HG03469 (cell line): Measurements from ENCODE around the gene LUZP1.

ENCODE experiments used
- ATAC-seq: cut with Tn5 transposase; IDR thresholded peaks from one replicate; pipeline ENCODE4 v1.9.1; 2021; ENCODE audit warnings: mild to moderate bottlenecking, moderate library complexity, moderate number of reproducible peaks; ENCODE audit not compliant: unreplicated experiment

Gene LUZP1

DNA sequence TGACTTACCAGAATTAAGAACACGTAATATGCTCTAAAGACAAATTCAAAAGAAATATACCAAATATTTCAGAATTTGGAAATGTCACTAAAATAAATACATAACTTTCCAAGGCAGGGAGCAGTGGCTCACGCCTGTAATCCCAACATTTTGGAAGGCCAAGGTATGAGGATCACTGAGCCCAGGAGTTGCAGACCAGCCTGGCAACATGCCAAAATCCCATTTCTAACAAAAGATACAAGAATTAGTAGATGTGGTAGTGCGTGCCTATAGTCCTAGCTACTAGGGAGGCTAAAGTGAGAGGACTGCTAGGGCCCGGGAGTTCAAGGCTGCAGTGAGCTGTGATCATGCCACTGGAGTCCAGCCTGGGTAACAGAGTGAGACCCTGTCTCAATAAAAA lies 11.7 kb downstream of the LUZP1 start:
- ATAC-seq: no peak

DNA sequence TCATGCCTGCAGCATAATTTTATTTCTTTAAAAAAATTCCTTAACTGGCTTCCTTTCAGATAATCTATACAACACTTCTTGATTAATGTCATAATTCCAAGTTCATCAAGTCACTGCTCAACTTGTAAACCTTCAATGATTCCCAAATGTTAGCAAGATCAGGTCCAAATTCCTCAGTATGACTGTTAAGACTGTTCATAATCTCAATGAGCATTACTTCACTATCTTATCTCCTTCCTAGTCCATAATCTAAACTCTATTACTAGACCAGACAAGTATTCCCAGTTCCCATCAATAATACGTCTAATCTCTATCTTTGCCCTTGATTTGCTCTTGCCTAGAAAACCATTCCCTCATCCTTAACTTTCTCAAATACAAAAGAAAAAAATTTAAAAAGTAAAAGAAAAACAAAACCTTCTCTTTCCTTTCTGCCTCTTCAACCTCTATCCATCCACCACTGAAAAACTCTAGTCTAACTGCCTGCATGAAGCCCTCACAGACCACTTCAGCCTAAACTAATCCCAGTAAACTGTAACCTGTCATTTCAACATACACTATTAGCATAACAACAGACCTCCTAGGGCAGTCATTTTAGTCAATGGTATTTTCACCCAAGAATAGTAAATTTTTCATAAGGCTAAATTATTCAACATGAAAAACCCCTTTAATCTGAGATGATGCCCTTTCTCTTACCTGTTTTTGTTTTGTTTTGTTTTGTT lies 15.5 kb downstream of the LUZP1 start:
- no peak for ATAC-seq

DNA sequence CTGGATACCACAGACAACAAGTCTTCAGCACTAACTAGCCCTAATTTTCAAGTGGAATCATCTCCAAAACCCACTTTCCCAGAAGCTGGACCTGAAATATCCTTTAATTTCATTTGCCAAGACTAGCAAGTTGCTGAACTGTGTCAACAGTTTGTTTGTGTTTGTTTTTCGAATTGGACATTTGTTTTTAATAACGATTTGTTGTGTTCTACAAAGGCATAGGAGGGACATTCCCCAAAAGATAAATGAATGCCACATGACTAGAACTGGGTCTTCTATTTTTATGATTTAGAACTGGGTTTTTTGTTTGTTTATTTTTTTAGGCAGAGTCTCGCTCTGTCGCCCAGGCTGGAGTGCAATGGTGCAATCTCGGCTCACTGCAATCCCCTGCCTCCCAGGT lies 17.9 kb downstream of the LUZP1 start:
- ATAC-seq: no peak

DNA sequence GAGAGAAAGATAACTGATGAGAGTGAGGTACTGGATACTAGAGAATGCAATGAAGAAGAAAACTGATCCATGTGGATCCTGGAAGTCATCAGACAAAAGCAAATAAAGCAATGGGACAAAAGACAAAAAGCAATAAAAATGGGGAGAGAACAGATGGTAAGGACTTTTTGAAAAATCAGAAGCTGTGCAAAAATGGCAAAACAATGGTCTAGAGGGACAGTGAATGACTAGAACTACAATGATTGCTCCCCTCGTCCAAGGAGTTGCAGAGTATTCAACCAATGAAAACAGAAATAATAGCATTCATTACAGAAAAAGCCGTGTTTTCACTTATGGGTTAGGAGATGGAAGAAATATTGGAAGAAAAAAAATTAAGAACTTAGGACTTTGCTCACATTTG lies 18.5 kb downstream of the LUZP1 start:
- ATAC-seq: no peak

DNA sequence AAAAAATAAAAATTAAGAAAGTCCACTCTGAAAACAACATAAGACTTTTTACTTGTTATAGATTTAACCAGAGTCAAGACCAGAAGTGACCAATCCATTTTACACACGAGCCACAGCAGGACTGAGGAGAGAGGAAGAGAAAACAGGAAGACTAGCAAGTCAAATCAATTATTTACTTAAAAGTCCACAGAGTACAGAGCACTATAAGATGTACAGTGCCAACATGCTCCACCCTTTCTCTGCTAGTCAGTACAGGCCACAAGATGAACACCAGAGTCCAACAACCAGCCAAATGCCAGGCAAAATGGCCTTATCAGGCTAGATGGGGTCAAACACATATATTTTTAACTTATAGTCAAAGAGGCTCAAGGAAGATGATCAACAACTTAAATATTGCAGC lies 19.5 kb downstream of the LUZP1 start:
- ATAC-seq: no peak

DNA sequence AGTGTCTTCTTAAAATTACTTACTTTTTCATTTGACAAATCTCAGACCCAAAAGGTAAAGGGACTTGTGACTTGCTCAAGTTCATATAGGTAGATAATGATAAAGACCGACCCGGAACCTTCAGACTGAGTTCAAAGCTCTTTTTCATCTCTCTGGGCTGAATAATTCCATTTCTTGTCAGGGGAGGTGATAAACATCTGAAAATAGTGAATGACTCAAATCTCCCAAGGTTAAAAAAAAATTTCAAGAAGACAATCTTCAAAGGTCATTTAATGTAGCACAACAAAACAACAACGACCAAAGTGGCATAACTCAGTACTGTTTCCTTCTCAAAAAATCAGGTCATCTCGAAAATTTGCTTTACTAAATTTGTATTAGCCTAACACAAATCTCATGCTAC lies 20.6 kb downstream of the LUZP1 start:
- ATAC-seq: no peak

DNA sequence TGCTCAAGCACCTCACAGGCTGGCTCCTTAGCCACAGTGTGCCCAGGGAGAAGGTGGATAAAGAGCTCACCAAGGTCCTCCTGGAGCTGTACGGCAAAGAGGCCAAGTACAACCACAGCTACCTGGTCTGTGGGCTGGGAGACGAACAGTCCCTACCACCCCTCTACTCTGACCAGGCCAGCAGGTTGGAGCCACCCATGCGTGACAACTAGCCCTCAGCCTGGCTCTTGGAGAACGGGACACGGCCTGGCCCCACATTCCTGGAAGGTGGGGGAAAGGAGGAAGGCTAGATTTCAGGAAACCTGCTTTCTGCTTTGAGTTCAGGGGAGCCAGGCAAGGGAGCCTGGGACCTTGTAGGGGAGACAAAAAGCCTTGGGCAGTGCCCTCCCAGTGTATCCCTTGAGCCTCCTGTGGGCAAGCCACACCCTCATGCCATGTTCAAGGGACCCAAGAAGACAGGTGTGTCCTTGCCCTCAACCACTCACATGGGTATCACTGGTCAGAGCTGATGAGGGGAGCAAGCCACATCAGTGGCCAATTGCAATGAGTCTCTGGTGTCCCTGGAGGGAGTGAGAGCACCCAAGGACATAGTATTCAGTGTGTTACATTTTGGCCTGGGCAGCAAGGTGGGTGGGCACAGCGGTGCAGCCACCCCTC lies 27.6 kb downstream of the LUZP1 start:
- ATAC-seq: no peak

DNA sequence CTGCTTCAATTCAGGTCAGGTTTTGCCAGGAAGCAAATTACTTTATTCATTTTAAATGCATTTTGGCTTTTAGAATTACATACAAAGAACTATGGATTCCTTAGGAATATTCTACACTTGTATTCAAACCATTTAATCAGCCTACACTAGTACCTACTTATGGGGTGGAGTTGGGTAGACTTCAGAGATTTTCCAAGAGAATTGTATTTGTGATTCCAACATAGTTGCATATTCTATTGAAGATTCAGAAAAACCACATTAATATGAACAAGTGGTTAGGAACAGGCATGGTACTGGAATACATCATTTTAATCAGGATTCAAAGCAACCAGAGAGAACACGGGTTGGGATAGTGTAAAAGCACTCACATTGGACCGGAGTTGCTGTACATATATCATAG lies 33.4 kb downstream of the LUZP1 start:
- no peak for ATAC-seq

DNA sequence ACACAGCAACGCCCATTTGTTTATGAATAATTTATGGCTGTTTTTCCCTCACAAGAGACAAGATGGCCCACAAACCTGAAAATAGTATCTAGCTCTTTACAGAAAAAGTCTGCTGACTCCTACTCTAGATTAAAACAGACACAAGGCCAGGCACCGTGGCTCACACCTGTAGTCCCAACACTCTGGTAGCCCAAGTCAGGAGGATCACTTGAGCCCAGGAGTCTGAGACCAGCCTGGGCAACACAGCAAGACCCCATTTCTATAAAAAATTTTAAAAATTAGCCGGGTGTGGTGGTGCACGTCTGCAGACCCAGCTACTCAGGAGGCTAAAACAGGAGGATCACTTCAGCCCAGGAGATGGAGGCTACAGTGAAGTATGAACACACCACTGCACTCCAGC lies 34.6 kb downstream of the LUZP1 start:
- no peak for ATAC-seq

DNA sequence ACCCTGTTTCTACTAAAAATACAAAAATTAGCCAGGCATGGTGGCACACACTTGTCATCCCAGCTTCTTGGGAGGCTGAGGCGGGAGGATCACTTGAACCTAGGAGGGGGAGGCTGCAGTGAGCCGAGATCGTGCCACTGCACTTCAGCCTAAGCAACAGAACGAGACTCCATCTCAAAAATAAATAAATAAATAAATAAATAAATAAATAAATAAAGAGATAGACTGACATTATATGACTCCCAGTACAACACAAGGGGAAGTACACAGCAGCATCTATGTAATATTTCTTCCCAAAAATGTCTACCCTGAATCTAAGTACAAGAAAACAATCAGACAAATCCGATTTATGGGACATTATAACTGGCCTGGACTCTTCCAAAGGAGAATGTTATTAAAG lies 35.1 kb downstream of the LUZP1 start:
- ATAC-seq: no peak

DNA sequence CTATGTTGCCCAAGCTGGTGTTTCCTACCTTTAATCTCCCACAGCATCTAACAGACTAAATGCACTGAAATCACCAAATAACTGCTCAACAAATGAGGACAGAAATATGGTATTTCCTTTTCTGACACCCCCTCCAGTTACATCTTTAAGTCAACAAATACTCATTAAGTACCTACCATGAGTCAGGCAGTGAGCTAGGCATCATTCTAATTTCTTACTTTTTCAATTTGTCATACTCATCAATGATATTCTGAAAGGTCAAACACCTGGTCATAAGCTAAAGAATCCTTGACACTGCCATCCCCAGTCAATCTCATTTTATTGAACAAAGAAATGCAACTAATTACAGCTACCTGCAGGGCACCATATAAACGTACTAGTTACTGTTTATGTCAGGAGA lies 36.6 kb downstream of the LUZP1 start:
- no peak for ATAC-seq

DNA sequence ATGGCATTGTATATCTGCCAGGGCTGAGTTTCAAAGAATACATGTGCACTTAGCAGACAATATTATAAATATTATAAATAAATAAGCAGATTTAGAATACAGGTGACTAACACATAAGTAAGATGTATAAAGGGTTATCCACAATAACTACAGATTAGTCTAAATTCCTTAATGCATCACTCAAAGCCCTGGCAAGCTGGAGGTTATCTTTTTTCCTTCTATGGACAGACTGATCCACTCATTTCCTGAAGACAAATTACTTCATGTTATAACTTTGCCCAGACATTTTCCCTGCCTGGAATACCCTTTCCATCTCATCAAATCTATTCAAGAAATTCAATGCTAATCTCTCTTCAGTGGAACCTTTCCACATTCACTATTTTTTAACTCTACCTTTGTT lies 38.8 kb downstream of the LUZP1 start:
- no peak for ATAC-seq

DNA sequence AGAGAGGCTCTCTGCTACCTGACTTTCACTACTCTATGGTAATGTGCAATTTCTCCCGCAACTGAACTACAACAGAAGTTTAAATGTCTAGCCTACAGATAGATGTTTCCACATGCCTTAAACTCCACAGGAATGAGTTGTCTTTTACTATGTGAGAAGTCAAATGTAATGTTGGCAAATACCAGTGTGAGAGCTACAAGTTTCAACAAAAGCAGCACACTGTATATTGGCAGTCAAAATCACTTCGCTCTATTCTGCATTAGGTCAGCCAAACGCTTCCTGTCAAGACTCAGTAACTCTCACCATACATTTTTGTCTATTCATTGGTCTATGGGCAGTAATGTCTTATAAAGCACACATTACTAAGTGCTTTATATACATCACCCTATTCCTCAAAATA lies 41.9 kb downstream of the LUZP1 start:
- ATAC-seq: no peak

DNA sequence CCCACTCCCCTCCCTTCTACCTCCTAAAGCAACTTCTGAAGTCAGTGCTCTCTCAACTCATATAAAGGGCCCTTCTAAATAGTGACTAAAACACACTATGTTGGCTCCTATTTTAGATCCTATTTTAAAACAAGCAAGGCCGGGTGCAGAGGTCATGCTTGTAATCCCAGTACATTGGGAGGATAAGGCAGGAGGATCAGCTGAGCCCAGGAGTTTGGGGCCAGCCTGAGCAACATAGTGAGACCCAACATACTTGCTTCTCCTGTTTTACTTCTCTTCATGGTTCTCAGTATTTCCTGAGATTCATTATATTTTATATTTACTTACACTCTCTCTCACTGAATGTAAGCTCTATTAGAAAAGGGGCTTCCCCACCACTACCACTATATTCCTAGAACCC lies 42.5 kb downstream of the LUZP1 start:
- no peak for ATAC-seq

DNA sequence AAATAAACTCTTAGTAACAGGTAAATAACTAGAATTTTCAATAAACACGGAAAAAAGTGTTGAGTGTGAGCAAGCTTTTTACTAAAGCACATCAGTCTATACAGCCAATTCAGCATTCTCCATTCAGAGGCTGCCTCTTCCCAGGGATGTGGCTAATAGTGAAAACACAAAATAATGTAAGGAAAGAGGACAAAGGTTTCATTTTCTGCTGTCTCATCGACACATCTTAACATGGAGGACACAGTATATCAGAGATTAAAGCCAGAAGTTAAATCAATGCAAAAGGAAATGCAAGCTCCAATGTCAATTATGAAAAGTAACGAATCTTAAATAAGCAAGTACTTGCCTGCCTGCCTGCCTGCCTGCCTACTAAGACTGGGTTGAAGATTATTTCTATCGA lies 43.2 kb downstream of the LUZP1 start:
- no peak for ATAC-seq

DNA sequence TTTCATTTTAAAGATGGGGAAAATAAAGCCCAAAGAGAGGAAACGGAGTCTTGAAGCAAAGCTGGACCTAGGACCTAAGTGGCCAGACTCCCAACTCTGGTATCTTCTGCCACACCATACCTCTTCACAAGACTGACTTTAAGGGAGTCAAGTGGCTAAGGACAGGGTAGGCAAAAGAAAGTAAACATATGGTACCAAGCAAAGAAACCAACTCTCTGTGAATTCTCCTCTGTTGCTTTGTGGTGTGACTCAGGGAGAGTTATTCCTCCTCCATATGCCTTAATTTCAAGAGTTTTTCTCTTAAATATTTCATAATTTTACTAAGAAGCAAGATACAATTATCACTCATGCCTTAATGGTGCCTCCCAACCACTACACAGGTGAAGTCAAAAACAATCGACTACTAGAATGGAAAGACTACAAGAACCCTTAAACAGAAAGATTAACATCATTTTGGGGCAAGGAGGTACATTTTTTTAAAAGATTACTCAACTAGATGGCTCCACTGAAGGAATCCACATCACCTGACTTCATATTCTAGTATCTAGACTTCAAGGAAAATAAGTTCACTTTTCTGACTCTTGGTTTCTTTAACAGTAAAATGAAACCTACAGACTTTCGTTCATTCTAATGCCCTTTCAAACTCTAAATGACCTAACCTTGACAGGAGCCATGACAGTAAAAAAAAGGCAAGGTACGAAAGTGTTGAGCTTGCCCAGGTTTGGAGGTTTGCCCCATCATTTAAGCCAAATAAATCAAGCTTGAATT lies 44.2 kb downstream of the LUZP1 start:
- no peak for ATAC-seq

DNA sequence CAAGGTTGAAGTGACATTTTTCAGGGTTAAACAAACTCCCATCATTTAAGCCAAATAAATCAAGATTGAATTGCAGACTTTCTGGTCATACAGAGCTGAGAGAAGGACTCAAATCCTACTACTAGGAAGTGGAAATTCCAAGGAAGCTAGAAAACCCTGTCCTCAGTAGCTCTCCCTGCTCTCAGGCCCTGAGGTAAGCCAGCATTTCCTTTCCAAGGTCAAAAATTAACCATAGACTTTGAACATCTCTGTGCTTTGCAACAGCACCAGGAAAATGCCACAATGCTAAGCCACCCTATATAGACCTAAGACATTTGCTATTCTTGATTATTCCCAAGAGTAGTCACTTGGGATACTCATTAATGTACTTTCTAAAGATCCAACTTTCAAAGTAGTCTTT lies 45.1 kb downstream of the LUZP1 start:
- ATAC-seq: no peak

DNA sequence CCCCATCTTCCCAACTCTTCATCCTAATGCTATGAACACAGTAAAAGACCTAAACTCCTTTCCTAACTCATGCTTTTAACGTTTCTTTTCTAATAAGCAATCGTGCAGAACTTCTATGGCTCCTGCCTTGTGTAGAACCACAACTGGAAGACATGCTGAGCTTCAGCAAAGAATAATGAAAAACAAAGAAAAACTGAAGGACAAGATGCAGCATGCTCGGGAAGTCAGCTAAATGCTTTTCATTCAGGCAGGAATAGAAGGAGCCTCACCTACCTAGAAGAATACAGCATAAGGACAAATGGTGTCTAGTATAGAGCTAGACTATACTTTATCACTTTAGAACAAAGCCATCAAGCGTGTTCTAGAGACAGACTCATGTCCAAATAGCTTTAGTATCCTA lies 45.9 kb downstream of the LUZP1 start:
- ATAC-seq: no peak

DNA sequence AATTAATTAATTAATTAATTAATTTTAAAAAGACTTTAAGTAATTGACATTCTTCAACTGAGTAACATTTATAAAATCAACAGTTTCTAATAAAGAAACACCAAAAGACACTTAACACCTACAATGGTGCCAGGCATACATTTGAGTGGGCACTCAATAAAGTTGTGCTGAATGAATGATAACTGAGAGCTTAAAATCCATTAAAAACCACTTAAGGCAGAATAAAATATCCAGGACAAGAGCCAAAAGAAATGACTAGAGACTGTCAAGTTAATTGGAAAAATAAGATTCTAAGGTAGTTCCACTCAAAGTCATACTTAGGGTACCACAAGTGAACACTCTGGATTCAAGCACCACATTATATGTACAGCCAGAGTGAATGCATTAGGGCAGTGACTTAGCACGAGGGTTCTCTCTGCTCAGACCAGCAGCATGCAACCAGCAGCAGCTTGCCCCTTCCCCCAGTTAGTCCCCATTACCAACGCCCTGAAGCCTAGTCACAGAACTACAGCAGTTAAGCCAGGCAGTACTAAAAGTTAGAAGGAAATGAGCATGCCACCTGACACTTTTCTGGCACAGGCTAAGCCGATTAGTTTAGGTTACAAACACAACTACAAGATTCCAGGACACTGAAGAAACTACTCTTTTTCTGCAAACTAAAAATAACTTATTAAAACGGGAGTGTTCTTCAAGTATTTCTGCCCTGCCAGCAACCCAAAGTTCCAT lies 46.5 kb downstream of the LUZP1 start:
- ATAC-seq: no peak

DNA sequence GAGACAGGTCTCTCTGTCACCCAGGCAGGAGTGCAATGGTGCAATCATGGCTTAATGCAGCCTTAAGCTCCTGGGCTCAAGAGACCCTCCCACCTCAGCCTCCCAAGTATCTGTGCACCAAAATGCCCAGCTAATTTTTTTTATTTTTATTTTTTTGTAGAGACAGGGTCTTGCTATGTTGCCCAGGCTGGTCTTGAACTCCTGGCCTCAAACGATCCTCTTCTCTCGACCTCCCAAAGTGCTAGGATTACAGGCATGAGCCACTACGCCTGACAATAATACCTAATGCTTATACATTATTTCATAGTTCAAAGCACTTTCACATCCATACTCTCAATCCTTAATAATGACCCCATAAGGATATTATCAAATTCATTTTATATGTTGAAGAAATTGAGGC lies 48.3 kb downstream of the LUZP1 start:
- ATAC-seq: no peak

DNA sequence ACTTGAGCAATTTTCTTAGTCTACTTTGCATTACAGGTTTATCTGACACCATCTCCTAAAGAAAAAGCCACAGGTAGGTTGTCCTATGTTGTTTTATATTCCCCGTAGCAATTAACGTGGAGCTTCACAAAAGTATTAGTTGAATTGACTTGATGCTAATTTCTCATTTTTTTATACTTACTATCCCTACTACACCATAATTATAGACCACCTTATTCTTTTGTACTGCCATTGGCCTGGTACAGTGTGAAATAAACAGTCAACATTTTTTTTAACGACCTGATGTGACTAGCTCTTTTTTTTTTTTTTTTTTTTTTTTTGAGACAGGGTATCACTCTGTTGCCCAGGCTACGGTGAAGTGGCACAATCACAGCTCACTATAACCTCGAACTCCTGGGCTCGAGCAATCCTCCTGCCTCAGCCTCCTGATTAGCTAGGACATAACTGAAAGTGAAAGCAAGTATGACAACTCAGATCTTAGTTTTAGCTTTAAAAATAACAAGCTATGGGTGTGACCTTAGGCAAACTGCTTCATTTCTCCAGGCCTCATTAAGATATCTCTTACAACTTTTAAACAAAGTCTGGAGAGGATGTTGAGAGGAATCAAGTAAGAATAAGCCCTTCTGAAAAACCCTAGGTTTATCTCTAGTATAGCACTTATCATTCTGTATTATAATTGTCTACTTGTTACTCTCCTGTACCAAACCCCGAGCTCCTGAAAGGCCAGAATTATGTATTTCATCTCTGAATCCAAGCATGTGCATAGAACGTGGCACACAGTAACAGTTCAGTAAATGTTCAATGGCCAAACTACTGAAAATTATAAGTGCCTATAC lies 49.5 kb downstream of the LUZP1 start:
- no peak for ATAC-seq
